GM18498 (cell line): ENCODE results near the gene TXNDC2.
"Not testable (repeated sequence)": the region's sequence is repeated elsewhere in the genome, so short reads cannot be mapped to it uniquely, and the experiment has no call there.

ENCODE experiments used
- ATAC-seq: cut with Tn5 transposase; IDR thresholded peaks from one replicate; pipeline ENCODE4 v1.9.1; 2021; ENCODE audit warnings: mild to moderate bottlenecking, moderate library complexity; ENCODE audit not compliant: unreplicated experiment

TXNDC2 gene

DNA sequence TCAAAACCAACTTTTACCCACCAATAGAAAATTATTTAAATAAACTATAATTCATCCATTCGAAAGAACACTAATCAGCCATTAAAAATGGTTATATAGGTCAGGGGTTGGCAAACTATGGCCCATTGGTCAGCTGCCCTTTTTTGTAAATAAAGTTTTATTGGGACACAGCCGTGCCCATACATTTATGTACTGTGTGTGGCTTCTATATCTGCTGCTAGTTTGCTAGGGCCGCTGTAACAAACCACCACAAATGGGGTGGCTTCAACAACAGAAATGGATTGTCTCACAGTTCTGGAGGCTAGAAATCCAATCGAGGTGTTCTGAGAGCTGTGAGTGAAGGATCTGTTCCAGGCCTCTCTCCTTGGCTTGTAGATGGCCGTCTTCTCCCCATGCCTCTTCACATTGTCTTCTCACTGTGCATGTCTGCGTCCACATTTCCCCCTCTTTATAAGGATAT, 7.0 kb upstream of the TXNDC2 start:
- ATAC-seq = no peak

DNA sequence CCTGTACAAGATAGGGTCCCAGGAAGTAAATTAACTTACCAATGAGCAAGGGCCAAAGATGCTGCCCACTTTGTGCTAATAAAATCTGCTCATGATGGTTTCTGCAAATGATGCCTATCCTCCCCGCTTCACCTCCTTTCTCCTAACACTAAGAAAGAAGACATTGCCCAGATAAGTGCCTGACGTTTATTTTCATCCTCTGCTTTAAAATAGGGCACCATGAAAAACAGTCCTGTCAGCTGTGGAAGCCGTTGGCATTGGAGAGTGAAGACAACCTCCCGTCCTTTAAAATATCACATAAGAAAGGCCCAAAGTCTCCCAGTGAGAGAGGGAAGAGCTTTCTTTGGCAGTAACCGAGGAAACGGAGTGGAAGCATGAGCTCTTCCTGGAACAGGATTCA, 1.7 kb upstream of the TXNDC2 start:
- no peak for ATAC-seq

DNA sequence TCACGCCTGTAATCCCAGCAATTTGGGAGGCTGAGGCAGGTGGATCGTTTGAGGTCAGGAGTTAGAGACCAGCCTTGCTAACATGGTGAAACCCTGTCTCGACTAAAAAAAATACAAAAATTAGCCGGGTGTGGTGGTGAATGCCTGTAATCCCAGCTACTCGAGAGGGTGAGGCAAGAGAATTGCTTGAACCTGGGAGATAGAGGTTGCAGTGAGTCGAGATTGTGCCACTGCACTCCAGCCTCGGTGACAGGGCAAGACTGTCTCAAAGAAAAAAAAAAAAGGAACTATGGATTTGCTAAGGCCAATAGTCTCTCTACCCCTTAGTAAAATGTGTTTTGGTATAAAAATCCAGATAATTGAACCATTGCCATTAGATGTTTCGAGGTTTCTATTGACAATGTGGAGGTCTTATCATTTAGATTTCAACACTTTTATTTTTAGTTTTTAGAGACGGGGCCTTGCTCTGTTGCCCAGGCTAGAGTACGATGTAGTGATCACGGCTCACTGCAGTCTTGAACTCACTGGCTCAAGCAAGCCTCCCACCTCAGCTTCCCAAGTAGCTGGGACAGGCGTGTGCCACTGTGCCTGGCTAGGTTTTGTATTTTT, 1.1 kb upstream of the TXNDC2 start:
- ATAC-seq = no peak

DNA sequence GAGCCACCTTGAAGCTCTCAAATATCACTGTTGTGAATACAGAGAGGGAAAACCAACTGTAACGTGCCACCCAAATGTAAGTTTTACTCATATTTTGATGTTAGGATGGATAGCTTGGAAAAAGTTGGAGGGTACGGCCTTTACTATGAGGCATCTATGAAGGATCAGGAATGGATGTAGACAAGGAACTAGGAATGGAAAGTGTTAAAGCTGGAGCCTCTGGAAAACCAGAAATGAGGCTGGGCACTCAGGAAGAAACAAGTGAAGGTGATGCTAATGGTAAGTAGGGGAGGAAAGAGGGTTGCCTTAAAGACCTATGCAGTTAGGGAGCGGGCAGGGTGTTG, 204 bp downstream of the TXNDC2 start:
- ATAC-seq = no peak

DNA sequence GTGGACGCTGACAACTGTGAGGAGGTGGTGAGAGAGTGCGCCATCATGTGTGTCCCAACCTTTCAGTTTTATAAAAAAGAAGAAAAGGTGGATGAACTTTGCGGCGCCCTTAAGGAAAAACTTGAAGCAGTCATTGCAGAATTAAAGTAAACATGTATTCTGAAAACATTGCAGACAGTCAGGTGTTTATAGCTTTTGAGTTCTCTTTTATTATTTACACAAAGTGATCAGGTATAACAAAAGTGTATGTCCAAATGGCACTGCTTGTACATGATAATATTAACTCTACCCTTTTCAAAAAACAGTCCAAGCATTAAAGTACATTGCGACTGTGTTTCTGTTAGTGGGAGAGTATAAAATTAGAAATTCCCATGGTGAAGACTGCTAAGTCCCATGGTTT, 2.2 kb downstream of the TXNDC2 start:
- no peak for ATAC-seq

DNA sequence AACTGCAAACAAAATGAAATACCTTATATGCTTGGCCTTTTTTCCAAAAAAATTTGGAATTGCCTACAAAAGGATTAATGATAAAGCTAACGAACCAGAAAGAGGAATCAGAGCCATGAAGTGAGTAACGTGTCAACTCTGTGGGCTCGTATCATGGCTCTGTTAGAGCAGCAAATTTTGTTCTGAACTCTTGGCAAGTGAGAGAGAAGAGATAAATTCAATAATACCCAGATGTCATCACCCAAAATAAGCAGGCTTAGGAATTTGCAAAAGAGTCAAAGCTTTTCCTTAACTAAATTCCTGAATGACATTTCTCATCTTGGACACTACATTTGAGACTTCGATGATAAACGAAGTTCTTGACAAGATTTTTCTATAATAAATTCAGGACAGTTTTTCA, 4.4 kb downstream of the TXNDC2 start:
- ATAC-seq = no peak

DNA sequence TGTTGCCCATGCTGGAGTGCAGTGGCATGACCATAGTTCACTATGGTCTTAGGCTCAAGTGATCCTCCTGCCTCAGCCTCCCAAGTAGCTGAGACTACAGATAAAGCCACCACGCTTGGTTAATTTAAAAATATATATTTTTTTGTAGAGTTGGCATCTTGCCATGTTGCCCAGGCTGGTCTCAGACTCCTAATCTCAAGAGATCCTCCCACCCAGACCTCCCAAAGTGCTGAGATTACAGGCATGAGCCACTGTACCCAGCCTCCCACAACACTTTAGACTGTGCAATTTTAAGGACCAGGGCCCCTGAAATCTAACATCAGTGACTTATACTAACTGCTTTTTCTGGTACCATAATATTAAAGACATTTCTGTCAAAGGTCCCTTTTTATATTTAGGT, 5.2 kb downstream of the TXNDC2 start:
- ATAC-seq = no peak

DNA sequence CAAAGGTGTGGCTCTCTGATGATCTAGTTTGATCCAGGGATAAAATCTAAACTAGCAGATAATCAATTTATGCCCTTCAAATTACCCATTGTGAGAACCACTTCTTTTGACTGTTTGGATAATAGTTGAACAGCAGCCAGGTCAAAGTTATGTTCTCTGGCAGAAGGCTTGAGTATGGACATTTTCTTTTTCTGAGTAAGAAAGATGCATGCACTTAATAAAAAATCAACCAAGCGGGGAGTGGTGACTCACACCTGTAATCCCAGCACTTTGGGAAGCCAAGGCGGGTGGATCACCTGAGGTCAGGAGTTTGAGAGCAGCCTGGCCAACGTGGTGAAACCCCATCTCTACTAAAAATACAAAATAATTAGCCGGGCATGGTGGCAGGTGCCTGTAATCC, 5.7 kb downstream of the TXNDC2 start:
- not testable (repeated sequence) for ATAC-seq

DNA sequence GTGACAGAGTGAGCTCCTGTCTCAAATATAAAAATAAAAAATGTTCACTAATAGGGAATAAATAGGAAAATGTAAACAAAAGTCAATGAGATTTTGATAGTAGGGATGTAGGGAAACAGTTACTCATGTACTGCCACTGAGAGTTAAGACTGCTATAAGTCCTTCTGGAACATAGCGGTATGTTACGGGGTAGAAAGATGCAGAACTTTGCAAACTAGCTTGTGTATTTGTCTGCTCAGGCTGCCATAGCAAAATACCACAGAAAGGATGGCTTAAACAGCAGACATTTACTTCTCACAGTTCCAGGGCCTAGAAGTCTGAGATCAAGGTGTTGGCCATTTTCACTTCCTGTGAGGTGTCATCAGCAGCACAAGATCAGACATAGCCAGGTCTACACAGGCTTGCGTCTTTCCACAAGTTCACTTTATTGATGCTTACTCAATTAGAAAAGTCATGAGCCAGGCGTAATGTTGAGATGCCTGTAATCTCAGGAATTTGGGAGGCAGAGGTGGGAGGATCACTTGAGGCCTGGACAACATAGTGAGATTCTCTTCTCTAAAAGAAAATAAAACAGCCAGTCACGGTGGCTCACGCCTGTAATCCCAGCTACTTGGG, 8.8 kb downstream of the TXNDC2 start:
- no peak for ATAC-seq

DNA sequence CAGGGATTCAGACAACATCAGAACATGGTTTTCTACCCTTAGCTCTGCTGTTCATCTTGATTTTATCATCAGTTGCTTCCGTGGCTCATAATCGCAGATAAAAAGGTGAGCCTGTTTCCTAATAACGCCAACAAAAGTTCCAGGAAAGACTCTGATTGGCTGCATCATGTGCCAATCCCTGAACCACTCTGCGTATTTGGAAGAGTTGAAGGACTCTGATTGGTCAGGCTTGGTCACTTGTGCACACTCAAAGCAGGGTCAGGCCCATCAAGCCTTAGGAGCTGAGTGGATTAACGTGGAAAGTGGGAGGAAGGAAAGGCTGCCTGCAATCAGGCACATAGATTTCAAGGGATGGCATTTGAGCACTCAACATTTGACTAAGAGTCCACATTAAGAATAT, 11.4 kb downstream of the TXNDC2 start:
- no peak for ATAC-seq

DNA sequence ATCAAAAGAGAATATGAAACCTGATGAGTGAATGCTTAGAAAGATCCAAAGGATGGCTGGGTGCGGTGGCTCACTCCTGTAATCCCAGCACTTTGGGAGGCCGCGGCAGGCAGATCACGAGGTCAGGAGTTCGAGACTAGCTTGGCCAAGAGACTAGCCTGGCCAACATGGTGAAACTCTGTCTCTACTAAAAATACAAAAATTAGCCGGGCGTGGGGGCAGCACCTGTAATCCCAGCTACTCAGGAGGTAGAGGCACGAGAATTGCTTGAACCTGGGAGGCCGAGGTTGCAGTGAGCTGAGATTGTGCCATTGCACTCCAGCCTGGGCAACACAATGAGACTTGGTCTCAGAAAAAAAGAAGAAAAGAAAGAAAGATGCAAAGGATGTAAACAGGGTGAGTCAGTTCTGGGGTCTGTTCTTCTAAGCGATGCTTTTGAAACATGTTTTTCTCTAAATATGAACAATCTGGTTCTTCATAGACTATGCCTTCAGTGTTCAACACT, 12.1 kb downstream of the TXNDC2 start:
- ATAC-seq = not testable (repeated sequence)

DNA sequence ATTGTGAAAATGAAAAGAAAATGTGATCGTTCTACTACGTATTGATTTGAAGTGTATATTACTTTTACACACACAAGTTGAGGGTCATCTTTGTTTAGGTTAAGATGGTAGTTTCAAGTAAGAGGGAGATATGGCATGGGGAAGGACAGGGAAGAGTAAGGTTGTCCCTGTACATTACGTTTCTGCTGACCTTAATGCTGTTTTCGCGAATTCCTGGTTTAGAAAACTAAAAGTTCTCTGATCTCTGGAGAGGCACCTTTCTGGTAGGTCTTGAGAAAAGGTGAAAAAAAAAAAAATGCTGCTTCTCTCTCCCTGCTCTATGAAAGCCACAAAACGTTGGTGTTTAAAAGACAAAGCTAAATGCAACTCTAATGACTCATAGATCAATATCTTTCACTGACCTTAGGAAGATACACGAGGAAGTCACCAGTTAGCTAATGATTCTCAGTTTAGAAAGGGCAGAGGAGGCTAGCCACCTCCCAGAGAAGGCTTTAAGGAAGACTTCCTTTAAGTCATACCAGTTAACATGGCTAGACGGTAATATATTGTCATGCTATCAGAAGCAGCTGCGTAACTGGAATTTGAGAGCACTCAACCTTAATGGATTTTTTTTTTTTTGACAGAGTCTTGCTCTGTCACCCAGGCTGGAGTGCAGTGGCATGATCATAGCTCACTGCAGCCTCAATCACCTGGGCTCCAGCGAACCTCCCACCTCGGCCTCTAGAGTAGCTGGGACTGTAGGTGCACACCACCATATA, 13.2 kb downstream of the TXNDC2 start:
- ATAC-seq = no peak

DNA sequence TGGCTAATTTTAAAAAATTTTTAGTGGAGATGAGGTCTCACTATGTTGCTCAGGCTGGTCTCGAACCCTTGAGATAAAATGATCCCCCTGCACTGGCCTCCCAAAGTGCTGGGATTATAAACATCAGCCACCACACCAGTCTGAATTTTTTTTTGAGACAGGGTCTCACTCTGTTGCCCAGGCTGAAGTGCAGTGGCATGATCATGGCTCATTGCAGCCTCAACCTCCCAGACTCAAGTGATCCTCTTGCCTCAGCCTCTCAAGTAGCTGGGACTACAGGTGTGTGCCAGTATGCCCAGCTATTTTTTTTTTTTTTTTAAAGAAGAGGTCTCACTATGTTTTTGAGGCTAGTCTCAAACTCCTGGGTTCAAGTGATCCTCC, 13.8 kb downstream of the TXNDC2 start:
- not testable (repeated sequence) for ATAC-seq

DNA sequence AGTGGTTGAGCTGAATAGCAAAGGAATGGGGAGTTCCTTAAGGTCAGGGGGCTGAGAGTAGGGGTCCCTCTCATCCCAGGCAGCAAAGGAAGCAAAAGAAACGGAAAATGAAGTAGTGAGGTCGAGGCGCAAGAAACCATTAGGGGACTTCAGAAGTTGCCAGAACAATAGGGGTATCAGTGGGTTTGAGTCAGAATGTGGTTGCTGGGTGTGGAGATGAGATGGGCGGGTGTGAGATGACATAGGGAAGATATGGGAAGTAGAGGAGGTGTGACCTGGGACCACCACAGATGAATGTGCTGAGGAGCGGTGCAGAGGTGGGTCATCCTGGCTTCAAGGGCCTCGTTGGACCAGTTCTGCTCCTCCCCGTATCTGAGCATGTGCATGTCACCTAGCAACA, 14.9 kb downstream of the TXNDC2 start:
- ATAC-seq = no peak

DNA sequence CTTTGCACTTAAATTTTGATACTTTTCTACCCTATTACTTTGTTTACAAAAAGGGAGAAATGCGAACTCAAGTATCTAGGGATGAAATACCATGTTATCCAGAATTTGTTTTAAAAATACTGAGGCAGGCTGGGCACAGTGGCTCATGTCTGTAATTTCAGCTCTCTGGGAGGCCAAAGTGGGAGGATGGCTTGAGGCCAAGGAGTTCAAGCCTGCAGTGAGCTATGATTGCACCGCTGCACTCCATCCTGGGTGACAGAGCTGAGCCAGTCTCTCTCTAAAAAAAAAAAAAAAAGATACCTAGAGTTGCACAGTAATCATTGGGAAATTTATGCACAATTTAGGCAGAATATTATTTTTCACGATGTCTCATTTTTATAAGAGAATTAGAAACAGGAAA, 15.6 kb downstream of the TXNDC2 start:
- ATAC-seq = no peak

DNA sequence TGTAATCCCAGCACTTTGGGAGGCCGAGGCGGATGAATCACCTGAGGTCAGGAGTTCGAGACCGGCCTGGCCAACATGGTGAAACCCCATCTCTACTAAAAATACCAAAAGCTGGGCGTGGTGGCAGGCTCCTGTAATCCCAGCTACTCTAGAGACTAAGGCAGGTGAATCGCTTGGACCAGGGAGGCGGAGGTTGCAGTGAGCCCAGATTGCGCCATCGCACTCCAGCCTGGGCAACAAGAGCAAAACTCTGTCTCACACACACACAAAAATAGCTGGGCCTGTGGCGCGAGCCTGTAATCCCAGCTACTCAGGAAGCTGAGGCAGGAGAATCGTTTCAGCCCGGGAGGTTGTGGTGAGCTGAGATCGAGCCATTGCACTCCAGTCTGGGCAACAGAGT, 16.5 kb downstream of the TXNDC2 start:
- not testable (repeated sequence) for ATAC-seq

DNA sequence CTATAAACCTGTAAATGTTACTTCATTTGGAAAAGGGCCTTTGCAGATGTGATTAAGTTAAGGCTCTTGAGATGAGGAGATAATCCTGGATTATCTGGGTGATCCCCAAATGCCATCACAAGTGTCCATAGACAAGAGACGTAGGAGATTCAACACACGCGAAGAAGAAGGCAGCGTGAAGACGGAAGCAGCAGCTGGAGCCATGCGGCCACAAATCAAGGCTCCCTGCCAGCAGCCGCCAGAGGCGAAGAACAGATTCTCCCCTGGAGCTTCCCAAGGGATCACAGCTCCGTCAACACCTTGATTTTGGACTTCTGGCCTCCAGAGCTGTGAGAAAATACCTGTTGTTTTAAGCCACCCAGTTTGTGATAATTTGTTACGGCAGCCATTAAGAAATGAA, 17.1 kb downstream of the TXNDC2 start:
- no peak for ATAC-seq

DNA sequence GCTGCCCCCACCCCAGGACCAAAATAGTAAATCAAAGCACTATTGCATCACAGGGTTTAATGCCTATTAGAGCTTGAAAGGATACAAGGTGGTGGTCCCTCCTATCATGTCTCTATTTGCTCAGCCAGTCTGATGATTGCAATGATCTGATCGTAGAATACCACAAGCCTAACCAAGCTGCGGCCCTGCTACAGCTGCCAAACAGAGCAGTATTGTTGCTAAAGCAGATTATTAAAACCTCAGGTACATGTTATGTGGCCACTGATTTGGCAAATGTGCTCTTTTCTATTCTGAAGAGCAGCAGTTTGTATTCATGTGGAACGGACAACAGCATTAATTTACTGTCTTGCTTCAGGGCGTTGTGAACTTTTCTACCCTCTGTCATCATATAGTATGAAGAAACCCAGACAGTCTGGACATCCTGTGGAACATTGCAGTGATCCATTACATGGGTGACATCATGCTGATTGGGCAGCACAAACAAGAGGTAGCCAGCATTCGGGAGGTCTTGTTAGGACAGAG, 19.7 kb downstream of the TXNDC2 start:
- no peak for ATAC-seq

DNA sequence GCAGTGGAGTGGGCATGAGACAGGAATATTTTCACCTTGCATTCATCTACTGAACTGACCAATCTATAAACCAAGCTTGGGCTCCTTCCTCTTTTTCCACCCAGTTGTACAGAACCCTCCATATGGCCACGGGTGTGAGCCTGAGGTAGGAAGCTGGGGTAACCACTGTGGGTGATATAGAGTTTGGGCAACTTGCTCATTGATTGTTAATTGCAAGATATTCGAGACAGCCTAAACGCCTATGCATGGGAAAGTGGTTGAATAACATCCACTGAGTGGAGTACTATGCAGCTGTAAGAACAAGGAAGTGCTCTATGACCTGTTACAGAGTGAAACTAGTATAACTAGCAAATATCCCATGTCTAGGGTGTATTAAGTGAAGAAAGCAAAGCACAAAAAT, 20.7 kb downstream of the TXNDC2 start:
- ATAC-seq = no peak

DNA sequence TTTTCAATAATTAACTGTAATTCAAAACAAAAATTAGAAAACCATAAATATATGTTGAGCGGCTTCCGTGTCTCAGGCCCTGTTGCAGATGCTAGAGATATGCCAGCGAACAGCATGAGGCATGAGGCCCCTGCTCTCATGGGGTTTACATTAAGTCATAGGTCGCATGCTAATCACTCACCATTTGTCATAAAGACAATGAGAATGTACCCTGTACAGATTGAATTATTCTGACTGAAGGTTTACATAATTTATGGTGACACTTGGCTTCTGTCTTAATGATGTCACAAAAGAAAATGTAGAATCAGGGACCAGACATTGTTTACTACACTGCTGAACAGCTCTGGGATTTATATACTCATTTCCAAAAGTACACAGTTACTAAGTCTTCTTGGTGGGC, 22.1 kb downstream of the TXNDC2 start:
- no peak for ATAC-seq

DNA sequence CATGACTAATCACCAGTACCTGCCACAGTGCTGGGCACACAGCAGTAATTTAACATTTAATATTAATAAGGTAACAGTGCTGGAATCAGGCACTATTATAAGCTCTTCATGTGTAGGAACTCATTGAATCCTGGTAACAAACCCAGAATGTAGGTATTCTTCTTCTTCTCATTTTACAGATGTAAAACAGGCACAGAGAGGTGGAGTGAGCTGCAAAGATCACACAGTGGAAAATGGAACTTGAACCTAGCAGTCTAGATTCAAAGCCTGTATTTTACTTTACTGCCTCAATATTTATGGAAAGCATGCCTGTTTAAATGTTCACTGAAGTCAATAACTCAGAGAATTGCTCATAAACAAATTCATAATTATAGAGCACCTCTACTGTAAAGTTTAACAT, 24.3 kb downstream of the TXNDC2 start:
- ATAC-seq = no peak

DNA sequence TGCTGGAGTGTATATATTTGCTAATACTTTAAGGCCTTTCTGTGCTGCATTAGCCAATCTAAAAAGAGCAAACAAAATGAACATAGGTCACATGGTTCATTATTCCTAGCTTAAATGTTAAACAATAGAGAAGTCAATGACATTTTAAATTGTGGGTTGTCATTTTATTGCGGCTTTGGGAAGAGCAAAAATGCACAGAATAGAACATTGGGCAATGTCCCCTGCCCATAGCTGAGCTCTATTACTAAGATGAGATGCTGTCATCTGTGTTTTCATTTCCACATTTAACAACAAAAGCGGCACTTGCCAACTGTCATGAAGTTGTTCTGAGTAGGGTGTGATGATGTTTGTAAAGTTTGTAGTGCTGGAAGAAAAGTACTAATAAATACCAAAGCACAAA, 24.9 kb downstream of the TXNDC2 start:
- ATAC-seq = no peak
